GM18873 (cell line): ENCODE data around the gene MBTPS1.

Experiments used
- ATAC-seq: cut with Tn5 transposase; IDR thresholded peaks from one replicate; pipeline ENCODE4 v1.9.1; 2021; ENCODE audit warnings: mild to moderate bottlenecking, moderate library complexity, moderate number of reproducible peaks; ENCODE audit not compliant: unreplicated experiment, low FRiP score

MBTPS1 gene

GRCh38 chr16:84081446-84081989, 35.2 kb downstream of the MBTPS1 start:
- no peak for ATAC-seq

- ATAC-seq = no peak
Observed at GRCh38 chr16:84080813-84081212, 35.9 kb downstream of the MBTPS1 start.

- ATAC-seq = no peak
Observed at GRCh38 chr16:84080378-84080777, 36.4 kb downstream of the MBTPS1 start.

GRCh38 chr16:84079664-84080063, 37.1 kb downstream of the MBTPS1 start:
- no peak for ATAC-seq

GRCh38 chr16:84075376-84075775, 41.4 kb downstream of the MBTPS1 start:
- no peak for ATAC-seq

- no peak for ATAC-seq
Observed at GRCh38 chr16:84074721-84075120, 42.0 kb downstream of the MBTPS1 start.

GRCh38 chr16:84072014-84072413, 44.7 kb downstream of the MBTPS1 start:
- ATAC-seq = no peak

- no peak for ATAC-seq
Observed at GRCh38 chr16:84071121-84071520, 45.6 kb downstream of the MBTPS1 start.

- no peak for ATAC-seq
Observed at GRCh38 chr16:84069540-84069939, 47.2 kb downstream of the MBTPS1 start.

- no peak for ATAC-seq
Observed at GRCh38 chr16:84068783-84069462, 47.8 kb downstream of the MBTPS1 start.

- no peak for ATAC-seq
Observed at GRCh38 chr16:84068041-84068440, 48.7 kb downstream of the MBTPS1 start.

- no peak for ATAC-seq
Observed at GRCh38 chr16:84067640-84068039, 49.1 kb downstream of the MBTPS1 start.

GRCh38 chr16:84065536-84066132, 51.1 kb downstream of the MBTPS1 start:
- no peak for ATAC-seq

GRCh38 chr16:84063980-84064379, 52.8 kb downstream of the MBTPS1 start:
- no peak for ATAC-seq

- ATAC-seq = no peak
Observed at GRCh38 chr16:84062734-84063640, 53.8 kb downstream of the MBTPS1 start.

GRCh38 chr16:84061236-84061819, 55.4 kb downstream of the MBTPS1 start:
- ATAC-seq = no peak

GRCh38 chr16:84059946-84060901, 56.5 kb downstream of the MBTPS1 start:
- ATAC-seq = no peak

- ATAC-seq = no peak
Observed at GRCh38 chr16:84059111-84059510, 57.6 kb downstream of the MBTPS1 start.

GRCh38 chr16:84058664-84059063, 58.1 kb downstream of the MBTPS1 start:
- ATAC-seq = no peak

GRCh38 chr16:84058211-84058610, 58.5 kb downstream of the MBTPS1 start:
- no peak for ATAC-seq
